HG02840 (cell line): Measurements from ENCODE around the gene MAP3K2.

ENCODE experiments used
- ATAC-seq: cut with Tn5 transposase; IDR thresholded peaks from one replicate; pipeline ENCODE4 v1.9.1; 2021; ENCODE audit warnings: mild to moderate bottlenecking, moderate library complexity, moderate number of reproducible peaks; ENCODE audit not compliant: unreplicated experiment, low FRiP score

Gene MAP3K2

GRCh38 chr2:127386246-127386645, 1.5 kb downstream of the MAP3K2 start:
- ATAC-seq = no peak

- no peak for ATAC-seq
Measured at GRCh38 chr2:127384529-127384928, 3.2 kb downstream of the MAP3K2 start.

DNA sequence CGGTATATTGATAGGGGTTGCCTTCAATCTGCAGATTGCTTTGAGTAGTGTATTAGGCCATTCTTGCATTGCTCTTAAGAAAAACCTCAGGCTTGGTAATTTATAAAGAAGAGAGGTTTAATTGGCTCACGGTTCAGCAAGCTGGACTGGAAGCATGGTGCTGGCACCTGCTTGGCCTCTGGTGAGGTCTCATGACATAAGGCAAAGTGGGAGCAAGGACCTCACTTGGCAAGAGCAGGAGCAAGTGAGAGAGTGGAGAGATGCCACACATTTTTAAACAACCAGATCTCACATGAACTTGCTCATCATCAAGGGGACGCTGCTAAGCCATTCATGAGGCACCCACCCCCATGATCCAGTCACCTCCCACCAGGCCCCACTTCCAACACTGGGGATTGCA, 4.9 kb downstream of the MAP3K2 start:
- no peak for ATAC-seq

- ATAC-seq = no peak
Measured at GRCh38 chr2:127381762-127382161, 6.0 kb downstream of the MAP3K2 start.

DNA sequence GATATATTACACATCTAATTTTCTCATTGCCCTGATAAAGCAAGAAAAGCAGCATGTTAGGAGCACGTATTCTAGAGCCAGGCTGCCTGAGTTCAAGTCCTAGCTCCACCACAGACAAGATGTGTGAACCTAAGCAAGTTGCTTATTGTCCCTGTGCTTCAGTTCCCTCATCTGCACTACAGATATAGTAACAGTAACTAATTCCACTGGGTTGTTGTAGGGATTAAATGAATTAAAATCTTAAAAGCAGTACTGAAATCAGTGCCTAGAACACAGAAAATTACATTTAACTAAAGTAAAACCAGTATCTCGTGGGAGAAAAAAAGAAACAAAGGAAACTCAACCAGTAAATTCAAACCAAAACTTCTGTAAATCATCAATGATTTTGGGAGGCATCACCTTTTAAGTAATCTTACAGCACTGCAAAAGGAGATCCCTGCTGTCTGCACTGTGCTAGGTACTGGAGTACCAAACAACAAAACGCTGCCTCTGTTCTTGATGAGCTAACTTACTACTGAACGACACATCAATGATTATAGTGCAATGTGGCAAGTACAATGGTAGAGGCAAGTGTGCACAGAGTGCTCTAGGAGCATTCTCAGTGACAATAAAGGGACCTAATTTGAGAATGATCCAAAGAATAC, 7.9 kb downstream of the MAP3K2 start:
- ATAC-seq = no peak

- ATAC-seq = no peak
Measured at GRCh38 chr2:127378720-127379119, 9.1 kb downstream of the MAP3K2 start.

DNA sequence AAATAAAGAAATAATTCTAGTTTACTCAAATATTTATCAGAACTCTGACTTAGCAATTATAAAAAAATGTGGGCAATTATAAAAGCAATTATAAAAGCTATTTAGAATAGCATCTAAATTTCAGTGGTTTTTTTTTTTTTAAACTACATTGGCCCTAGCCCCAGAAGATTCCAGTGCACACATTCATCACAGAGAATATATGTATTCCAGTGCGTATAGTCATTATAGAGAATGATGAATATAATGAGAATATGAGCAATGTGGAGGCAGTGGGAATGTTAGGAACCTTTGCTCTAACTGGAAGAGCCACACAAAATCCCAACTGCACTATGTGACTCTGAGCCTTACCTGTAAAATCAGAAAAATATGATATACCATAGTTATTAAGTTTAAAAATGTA, 10.5 kb downstream of the MAP3K2 start:
- ATAC-seq = no peak

DNA sequence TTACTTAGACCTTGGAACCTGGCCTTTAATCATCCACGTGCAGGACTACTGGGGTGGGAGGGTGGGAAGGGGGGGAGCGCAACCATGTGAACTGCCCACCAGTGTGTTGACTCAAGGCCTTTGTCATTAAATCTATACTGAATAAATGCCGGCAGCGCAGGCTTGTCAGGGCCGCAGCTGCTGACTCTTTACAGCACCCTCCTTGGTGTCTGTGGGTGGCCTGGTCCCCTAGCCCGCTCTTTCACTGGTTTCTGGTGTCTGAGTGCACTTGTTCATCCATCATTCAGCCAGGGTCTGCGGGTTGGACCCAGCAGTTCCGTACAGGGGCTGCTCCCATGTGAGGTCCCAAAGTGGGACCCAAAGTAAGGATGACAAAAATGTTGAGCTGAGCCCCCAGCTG, 11.5 kb downstream of the MAP3K2 start:
- no peak for ATAC-seq

GRCh38 chr2:127373362-127374083, 14.3 kb downstream of the MAP3K2 start:
- ATAC-seq = no peak

DNA sequence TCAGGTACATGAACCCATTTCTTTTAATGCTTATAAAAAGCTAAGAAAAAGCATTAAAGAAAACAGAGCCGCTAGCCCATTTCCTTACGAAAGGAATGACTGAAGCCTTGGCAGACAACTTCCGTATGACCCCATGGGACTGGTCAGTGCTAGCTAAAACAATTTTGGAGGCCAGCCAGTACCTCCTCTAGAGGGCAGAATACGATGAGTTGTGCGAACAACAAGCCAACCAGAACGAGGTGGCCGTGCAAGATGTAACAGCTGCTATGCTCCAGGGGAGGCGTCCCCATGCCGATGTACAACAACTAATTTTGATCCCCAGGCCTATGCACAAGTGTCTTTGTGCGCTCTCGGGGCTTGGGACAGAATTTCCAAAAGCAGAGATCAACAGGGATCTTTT, 16.7 kb downstream of the MAP3K2 start:
- ATAC-seq = no peak

DNA sequence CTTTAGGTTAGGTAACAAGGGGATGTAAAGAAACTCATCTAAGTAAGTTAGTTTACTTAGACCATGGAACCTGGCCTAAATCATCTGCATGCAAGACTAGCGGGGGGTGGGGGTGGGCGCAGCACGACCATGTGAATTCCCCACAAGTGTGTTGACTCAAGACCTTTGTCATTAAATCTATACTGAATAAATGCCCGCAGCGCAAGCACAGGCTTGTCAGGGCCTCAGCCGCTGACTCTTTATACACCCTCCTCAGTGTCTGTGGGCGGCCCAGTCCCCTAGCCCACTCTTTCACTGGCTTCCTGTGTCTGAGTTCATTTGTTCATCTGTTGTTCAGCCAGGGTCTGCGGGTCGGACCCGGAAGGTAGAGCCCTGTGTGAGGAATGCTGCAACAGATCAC, 17.8 kb downstream of the MAP3K2 start:
- no peak for ATAC-seq

GRCh38 chr2:127365211-127365643, 22.5 kb downstream of the MAP3K2 start:
- no peak for ATAC-seq

GRCh38 chr2:127362971-127363370, 24.8 kb downstream of the MAP3K2 start:
- ATAC-seq = no peak

DNA sequence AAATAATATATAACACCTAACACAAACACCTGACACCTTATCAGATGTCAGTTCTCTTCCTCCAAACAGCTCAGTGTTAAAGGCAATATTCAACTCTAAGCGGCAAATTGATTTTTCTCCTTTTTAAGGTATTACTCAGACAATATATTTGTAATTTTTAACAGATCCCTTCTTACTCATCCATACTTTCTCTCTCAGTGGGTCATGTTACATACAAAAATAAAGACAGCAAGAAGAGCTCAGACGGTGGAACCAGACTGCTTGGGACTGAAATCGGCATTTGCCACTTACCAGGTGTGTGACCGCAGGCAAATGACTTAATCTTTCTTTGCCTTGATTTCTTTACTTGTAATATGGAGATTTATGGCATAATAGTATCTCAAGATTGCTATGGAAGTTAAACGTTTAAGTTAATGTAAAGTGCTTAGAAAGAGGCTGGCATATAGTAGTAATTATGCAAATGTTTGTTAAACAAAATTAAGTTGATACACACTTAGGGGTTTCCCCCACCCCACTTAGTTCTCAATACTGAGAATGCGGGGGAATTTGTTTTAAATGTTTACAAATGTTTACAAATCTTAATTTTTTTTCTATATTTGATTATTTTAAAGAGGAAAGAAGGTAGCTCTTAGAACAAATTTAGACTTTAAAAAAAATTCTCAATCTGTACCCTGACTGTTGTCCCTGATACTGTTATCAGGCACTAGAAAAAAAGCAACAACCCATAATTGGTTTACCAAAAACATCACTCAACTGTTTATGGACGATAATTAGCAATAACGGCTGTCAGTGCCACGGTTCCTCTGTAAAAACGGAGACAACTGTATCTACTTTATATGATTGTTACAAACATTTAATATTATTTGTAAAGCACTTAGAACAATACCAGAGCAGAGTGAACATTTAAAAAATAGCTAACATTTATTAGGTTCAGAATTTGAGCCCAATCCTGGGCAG, 25.6 kb downstream of the MAP3K2 start:
- ATAC-seq = no peak

DNA sequence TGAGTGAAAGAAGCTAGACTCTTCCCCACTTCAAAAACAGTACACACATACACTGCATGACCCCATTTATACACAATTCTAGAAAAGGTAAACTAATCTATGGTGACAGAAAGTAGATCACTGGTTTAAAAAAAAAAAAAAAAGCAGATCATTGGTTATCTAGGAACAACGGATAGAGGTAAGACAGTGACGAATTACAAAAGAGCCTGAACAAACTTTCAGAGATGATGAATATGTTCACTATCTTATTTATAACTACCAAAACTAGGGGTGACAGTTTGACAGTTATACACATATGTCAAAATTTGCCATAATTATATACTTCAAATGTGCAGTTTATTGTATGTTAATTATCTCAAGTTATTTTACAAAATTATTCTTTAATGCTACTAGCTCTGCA, 27.5 kb downstream of the MAP3K2 start:
- no peak for ATAC-seq

DNA sequence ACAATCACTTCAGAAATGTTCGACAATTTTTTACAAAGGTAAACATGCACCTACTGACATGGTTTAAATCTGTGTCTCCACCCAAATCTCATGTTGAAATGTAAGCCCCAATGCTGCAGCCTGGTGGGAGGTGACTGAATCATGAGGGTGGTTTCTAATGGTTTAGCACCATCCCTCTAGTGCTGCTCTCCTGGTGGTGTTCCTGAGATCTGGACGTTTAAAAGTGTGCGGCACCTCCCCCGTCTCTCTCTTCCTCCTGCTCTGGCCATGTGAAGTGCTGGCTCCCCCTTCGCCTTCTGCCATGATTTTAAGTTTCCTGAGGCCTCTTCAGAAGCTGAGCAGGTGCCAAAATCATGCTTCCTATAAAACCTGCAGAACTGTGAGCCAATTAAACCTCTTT, 28.3 kb downstream of the MAP3K2 start:
- no peak for ATAC-seq

DNA sequence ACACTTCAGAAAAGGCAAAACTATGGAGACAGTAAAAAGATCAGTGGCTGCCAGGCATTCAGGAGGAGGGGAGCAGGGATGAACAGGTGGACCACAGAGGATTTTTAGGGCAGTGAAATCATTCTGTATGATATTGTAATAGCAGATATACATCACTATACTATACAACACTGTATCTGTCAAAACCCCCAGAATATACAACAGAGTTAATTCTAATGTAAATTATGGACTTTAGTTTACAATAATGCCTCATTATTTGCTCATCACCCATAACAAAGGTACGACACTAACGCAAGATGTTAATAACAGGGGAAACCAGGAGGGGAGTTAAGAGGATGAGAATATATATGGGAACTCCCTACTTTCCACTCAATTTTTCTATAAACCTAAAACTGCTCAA, 28.8 kb downstream of the MAP3K2 start:
- ATAC-seq = no peak

DNA sequence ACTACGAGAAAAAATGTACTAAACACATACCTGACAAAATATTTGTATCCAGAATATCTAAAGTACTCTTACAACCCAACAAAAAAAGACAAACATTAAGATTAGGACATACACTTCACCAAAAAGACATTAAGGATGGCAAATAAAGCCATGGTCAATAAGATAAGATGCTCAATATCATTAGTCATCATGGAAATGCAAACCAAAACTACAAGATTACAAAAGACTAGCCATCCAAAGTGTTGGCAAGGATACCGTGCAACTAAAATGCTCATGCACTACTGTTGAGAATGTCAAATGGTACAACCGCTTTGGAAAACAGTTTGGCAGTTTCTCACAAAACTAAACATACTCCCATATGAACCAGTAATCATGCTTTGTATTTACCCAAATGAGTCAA, 29.7 kb downstream of the MAP3K2 start:
- no peak for ATAC-seq

- ATAC-seq = no peak
Measured at GRCh38 chr2:127357591-127357990, 30.2 kb downstream of the MAP3K2 start.

- no peak for ATAC-seq
Measured at GRCh38 chr2:127356531-127356930, 31.2 kb downstream of the MAP3K2 start.

GRCh38 chr2:127355407-127356008, 32.3 kb downstream of the MAP3K2 start:
- no peak for ATAC-seq
